DND-41 (cell line): Measurements from ENCODE around the gene GNG11.

Experiments used
- ATAC-seq: fragments of 200-7000 bp; cut with Tn5 transposase; 3 replicates; pipeline ENCODE4 v1.9.1; 2021; ENCODE audit warnings: low read depth; ENCODE audit not compliant: insufficient read depth
- DNase-seq: peaks from one replicate; pipeline ENCODE4 v3.0.0-alpha.2; 2020
- H2AFZ ChIP-seq: 2 replicates; pipeline ENCODE4 v1.6.0; 2012; ENCODE audit warnings: low read depth, low read length
- H3K27ac ChIP-seq: 2 replicates; pipeline ENCODE4 v1.5.1; 2012; ENCODE audit warnings: low read length, inconsistent platforms
- H3K27me3 ChIP-seq: fragments of 200-600 bp; sonication (generic); 2 replicates; pipeline ENCODE4 v1.6.0; 2012; ENCODE audit warnings: low read length, mild to moderate bottlenecking, inconsistent platforms; ENCODE audit not compliant: insufficient read depth, poor library complexity
- H3K36me3 ChIP-seq: 2 replicates; pipeline ENCODE4 v1.5.1; 2012; ENCODE audit warnings: low read length, inconsistent platforms; ENCODE audit not compliant: insufficient read depth
- H3K4me1 ChIP-seq: 2 replicates; pipeline ENCODE4 v1.5.1; 2012; ENCODE audit warnings: mild to moderate bottlenecking, low read length; ENCODE audit not compliant: insufficient read depth
- H3K4me2 ChIP-seq: 2 replicates; pipeline ENCODE4 v1.6.0; 2012; ENCODE audit warnings: mild to moderate bottlenecking, moderate library complexity, low read length, inconsistent platforms; ENCODE audit not compliant: insufficient read depth
- H3K4me3 ChIP-seq, 2 experiments: fragments of 200-600 bp in 1 of 2; shearing (Covaris generic) in 1 of 2; 2 replicates each; pipeline ENCODE4 v1.5.1; 2012 to 2016; ENCODE audit warnings: inconsistent platforms in 2 of 2, low read length in 2 of 2, mild to moderate bottlenecking in 2 of 2, low read depth in 1 of 2, moderate library complexity in 1 of 2
- H3K79me2 ChIP-seq: 2 replicates; pipeline ENCODE4 v1.6.0; 2012; ENCODE audit warnings: low read length, inconsistent platforms; ENCODE audit not compliant: insufficient read depth
- H3K9ac ChIP-seq: 2 replicates; pipeline ENCODE4 v1.6.0; 2012; ENCODE audit warnings: low read depth, mild to moderate bottlenecking, inconsistent platforms, low read length, moderate library complexity
- H3K9me3 ChIP-seq: 2 replicates; pipeline ENCODE4 v1.5.1; 2012; ENCODE audit warnings: low read length, moderate library complexity, mild to moderate bottlenecking, inconsistent platforms; ENCODE audit not compliant: insufficient read depth, severe bottlenecking
- H4K20me1 ChIP-seq: 2 replicates; pipeline ENCODE4 v1.6.0; 2012; ENCODE audit warnings: low read length; ENCODE audit not compliant: insufficient read depth
- CTCF ChIP-seq: IDR thresholded peaks from 2 replicates; pipeline ENCODE4 v1.5.1; 2012; ENCODE audit warnings: borderline replicate concordance, low read length, moderate library complexity, mild to moderate bottlenecking; ENCODE audit not compliant: poor library complexity, severe bottlenecking; ENCODE audit errors: extremely low read depth
- EZH2 ChIP-seq: IDR thresholded peaks from 3 replicates; pipeline ENCODE4 v1.6.1; 2012; ENCODE audit warnings: borderline replicate concordance, low read depth, mild to moderate bottlenecking, moderate library complexity, low read length, inconsistent platforms; ENCODE audit not compliant: severe bottlenecking

The GNG11 gene

DNA sequence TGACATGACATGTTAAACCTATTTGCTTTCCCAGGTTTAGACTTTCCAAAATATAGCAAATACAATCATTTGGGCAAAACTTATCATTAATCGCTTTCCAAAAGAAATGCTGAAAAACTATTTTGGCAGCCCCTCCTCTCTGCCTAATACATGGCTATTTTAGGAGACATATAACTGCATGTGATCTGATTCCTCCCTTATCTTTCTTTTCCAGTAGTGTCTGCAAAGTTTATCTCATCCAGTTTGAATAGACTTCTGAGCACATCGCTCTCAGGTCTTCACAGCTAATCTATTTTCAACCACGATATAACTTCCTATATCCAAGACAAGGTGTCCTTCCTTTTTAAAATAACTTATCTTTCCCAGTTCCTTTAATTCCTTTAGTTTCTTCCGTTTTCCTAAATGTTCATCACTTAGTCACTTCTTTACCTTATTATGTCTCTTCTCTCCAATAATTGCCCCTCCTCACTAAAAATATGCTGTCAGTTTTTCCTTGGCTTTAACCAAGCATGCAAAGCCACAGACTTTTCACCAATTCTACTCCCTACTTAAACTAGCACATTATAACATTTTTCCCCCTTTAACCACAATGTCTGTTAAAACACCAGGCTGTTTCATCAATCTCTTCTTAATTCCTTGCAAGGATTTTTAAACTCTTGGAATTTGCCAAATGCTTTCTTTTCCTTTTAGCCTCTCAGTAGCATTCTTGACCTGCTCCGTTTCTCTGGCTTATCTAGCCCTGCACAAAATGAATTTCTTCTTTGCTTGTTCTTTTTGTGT, 24.4 kb downstream of the GNG11 start:
- no peaks in the 10 kb centered on the region for H3K79me2 ChIP-seq
- no peak overlapping the region for H3K27ac ChIP-seq
- H3K9me3 ChIP-seq: no peaks in the 10 kb centered on the region
- no peak overlapping the region for H2AFZ ChIP-seq
- ATAC-seq: no peak
- H3K27me3 ChIP-seq: no peaks in the 10 kb centered on the region
- TF ChIP-seq CTCF (no peak), EZH2 (no peak)
- H3K4me2 ChIP-seq: no peak overlapping the region
- no peak for DNase-seq
- no peaks in the 10 kb centered on the region for H3K4me1 ChIP-seq
- H3K36me3 ChIP-seq: no peaks in the 10 kb centered on the region
- no peaks in the 10 kb centered on the region for H4K20me1 ChIP-seq
- H3K4me3 ChIP-seq: no peak overlapping the region
- no peak overlapping the region for H3K9ac ChIP-seq

DNA sequence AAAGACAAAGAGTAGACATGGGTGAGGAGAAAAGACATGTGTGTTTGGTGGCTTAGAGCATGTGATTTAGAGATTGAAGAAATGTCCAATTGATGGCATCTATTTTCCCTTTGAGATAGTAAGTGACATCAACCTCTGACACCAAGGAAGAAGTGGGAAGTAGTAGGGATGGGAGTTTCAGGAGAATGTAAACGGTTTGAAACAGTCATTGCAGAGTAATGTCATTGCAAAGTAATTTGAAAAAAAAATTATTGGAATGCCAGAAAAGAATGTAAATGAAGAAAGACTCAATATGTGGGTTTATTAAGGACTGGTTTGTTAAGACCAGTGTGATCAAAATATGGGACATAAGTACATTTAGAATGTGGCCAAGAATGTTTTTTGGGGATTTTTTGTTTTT, 26.6 kb downstream of the GNG11 start:
- Histone ChIP-seq H3K79me2 (no peaks in the 10 kb centered on the region), H4K20me1 (no peaks in the 10 kb centered on the region), H3K27ac (no peak overlapping the region), H3K4me3 (no peak overlapping the region), H3K4me1 (no peaks in the 10 kb centered on the region), H3K9me3 (no peaks in the 10 kb centered on the region), H3K4me2 (no peak overlapping the region), H2AFZ (no peak overlapping the region), H3K9ac (no peak overlapping the region), H3K36me3 (no peaks in the 10 kb centered on the region), H3K27me3 (no peaks in the 10 kb centered on the region)
- DNase-seq (no peak), ATAC-seq (no peak)
- TF ChIP-seq CTCF: no peak
- TF ChIP-seq EZH2: no peak

DNA sequence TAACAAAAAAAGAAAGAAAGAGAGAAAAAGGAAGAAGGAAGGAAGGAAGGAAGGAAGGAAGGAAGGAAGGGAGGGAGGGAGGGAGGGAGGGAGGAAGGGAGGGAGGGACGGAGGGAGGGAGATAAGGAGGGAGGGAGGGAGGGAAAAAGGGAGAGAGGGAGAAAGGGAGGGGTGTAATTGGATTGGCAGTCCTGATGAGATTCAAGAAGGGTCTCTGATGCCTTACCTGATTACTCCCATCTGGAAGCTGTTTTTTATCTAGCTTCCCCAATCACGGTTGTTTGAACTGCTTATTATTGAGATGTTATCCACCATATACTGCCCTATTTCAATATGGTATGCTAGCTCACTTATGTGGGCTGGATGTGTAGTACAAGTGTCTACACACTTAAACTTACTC, 27.3 kb downstream of the GNG11 start:
- Histone ChIP-seq H3K36me3 (no peaks in the 10 kb centered on the region), H3K9me3 (no peaks in the 10 kb centered on the region), H4K20me1 (no peaks in the 10 kb centered on the region), H3K9ac (no peak overlapping the region), H3K79me2 (no peaks in the 10 kb centered on the region), H3K27ac (no peak overlapping the region), H3K27me3 (no peaks in the 10 kb centered on the region), H3K4me3 (no peak overlapping the region), H3K4me1 (no peaks in the 10 kb centered on the region), H2AFZ (no peak overlapping the region), H3K4me2 (no peak overlapping the region)
- DNase-seq (no peak), ATAC-seq (no peak)
- no peak for TF ChIP-seq CTCF
- no peak for TF ChIP-seq EZH2

- Histone ChIP-seq H3K27ac (no peak overlapping the region), H3K36me3 (no peaks in the 10 kb centered on the region), H3K9me3 (no peaks in the 10 kb centered on the region), H3K4me1 (no peaks in the 10 kb centered on the region), H3K27me3 (no peaks in the 10 kb centered on the region), H4K20me1 (no peaks in the 10 kb centered on the region), H3K4me3 (no peak overlapping the region), H3K4me2 (no peak overlapping the region), H2AFZ (no peak overlapping the region), H3K79me2 (no peaks in the 10 kb centered on the region), H3K9ac (no peak overlapping the region)
- DNase-seq (no peak), ATAC-seq (no peak)
- TF ChIP-seq CTCF (no peak), EZH2 (no peak)
Observed at GRCh38 chr7:93949423-93949822, 27.9 kb downstream of the GNG11 start.
